HG03521 (cell line): ENCODE results near the gene MAMDC2.
"Not testable (repeated sequence)": the region's sequence is repeated elsewhere in the genome, so short reads cannot be mapped to it uniquely, and the experiment has no call there.

Experiments used
- ATAC-seq: cut with Tn5 transposase; IDR thresholded peaks from one replicate; pipeline ENCODE4 v1.9.1; 2021; ENCODE audit warnings: mild to moderate bottlenecking, moderate library complexity; ENCODE audit not compliant: unreplicated experiment

The MAMDC2 gene

GRCh38 chr9:70169222-70169621 is 125.6 kb downstream of the MAMDC2 start:
- ATAC-seq = no peak

- ATAC-seq = no peak
These were observed 126.6 kb downstream of the MAMDC2 start for GRCh38 chr9:70170151-70170790.

- ATAC-seq = no peak
These were observed 128.9 kb downstream of the MAMDC2 start for GRCh38 chr9:70172532-70172931.

- ATAC-seq = no peak
These were observed 133.5 kb downstream of the MAMDC2 start for GRCh38 chr9:70177121-70177520.

- no peak for ATAC-seq
These were observed 149.1 kb downstream of the MAMDC2 start for GRCh38 chr9:70192707-70193106.

GRCh38 chr9:70195456-70195855 is 151.8 kb downstream of the MAMDC2 start:
- no peak for ATAC-seq

GRCh38 chr9:70197216-70198044 is 153.8 kb downstream of the MAMDC2 start:
- ATAC-seq = no peak

GRCh38 chr9:70204743-70205142 is 161.1 kb downstream of the MAMDC2 start:
- not testable (repeated sequence) for ATAC-seq

- ATAC-seq = no peak
These were observed 161.8 kb downstream of the MAMDC2 start for GRCh38 chr9:70205366-70206020.

GRCh38 chr9:70217029-70217428 is 173.4 kb downstream of the MAMDC2 start:
- ATAC-seq = no peak

GRCh38 chr9:70218767-70219166 is 175.1 kb downstream of the MAMDC2 start:
- no peak for ATAC-seq

- no peak for ATAC-seq
These were observed 176.6 kb downstream of the MAMDC2 start for GRCh38 chr9:70220216-70220615.

- no peak for ATAC-seq
These were observed 178.7 kb downstream of the MAMDC2 start for GRCh38 chr9:70222354-70222753.

GRCh38 chr9:70228118-70228517 is 184.5 kb downstream of the MAMDC2 start:
- ATAC-seq = no peak

- no peak for ATAC-seq
These were observed 185.0 kb downstream of the MAMDC2 start for GRCh38 chr9:70228611-70229010.

- no peak for ATAC-seq
These were observed 185.4 kb downstream of the MAMDC2 start for GRCh38 chr9:70229026-70229425.

GRCh38 chr9:70229579-70229978 is 185.9 kb downstream of the MAMDC2 start:
- no peak for ATAC-seq

- ATAC-seq = no peak
These were observed 188.8 kb downstream of the MAMDC2 start for GRCh38 chr9:70232476-70232875.

- ATAC-seq = not testable (repeated sequence)
These were observed 190.6 kb downstream of the MAMDC2 start for GRCh38 chr9:70234208-70234607.

GRCh38 chr9:70245952-70246351 is 202.3 kb downstream of the MAMDC2 start:
- not testable (repeated sequence) for ATAC-seq

GRCh38 chr9:70250221-70250620 is 206.6 kb downstream of the MAMDC2 start:
- ATAC-seq = no peak

- no peak for ATAC-seq
These were observed 211.8 kb downstream of the MAMDC2 start for GRCh38 chr9:70255486-70255885.
